ENCODE data around the gene NDFIP1. TPM values are rescaled to one million over a fixed set of nuclear protein-coding genes. Genes with fewer than 3 reads are reported as not detected.
"Not testable (repeated sequence)": the region's sequence is repeated elsewhere in the genome, so short reads cannot be mapped to it uniquely, and the experiment has no call there.

NDFIP1 gene
- total and polyA plus RNA-seq, 10 donors: 14.2 to 111 (median 72.6) TPM

GRCh38 chr5:142086229-142086628 is 22.4 kb upstream of the NDFIP1 start:
- Histone ChIP-seq H3K27me3 (replicated peaks in 1 of 7) (no peaks in the 10 kb centered on the region), H3K27ac (no peak overlapping the region), H3K9me3 (no peaks in the 10 kb centered on the region), H3K4me1 (no peaks in the 10 kb centered on the region), H3K4me3 (no peak overlapping the region), H3K36me3 (no peaks in the 10 kb centered on the region)
- DNase-seq: no peak
- TF ChIP-seq POLR2A (IDR thresholded peaks at IDR 0.05): no peak
- no peak for TF ChIP-seq POLR2AphosphoS5 (IDR thresholded peaks at IDR 0.05)
- no peak for TF ChIP-seq CTCF (IDR thresholded peaks at IDR 0.05 in 8 of 11, conservative IDR thresholded peaks at IDR 0.05 in 3 of 11)
- intact Hi-C loops (cut with DNase I; ENCODE audit: low total_unique reads): no loop called here

GRCh38 chr5:142086679-142087078 is 21.9 kb upstream of the NDFIP1 start:
- no peak for TF ChIP-seq POLR2AphosphoS5 (IDR thresholded peaks at IDR 0.05)
- no peak for TF ChIP-seq CTCF (IDR thresholded peaks at IDR 0.05 in 8 of 11, conservative IDR thresholded peaks at IDR 0.05 in 3 of 11)
- TF ChIP-seq POLR2A (IDR thresholded peaks at IDR 0.05): no peak
- no peak for DNase-seq
- intact Hi-C loops (cut with DNase I; ENCODE audit: low total_unique reads): no loop called here
- no peak overlapping the region for H3K4me3 ChIP-seq
- H3K36me3 ChIP-seq: no peaks in the 10 kb centered on the region
- H3K27ac ChIP-seq: no peak overlapping the region
- no peaks in the 10 kb centered on the region for H3K27me3 ChIP-seq (replicated peaks in 1 of 7)
- 61 to 94% (median 83%) methylated on average over 2 of the region's 2 CpGs for WGBS, 5 donors
- no peaks in the 10 kb centered on the region for H3K4me1 ChIP-seq
- no peaks in the 10 kb centered on the region for H3K9me3 ChIP-seq

- TF ChIP-seq CTCF (IDR thresholded peaks at IDR 0.05 in 8 of 11, conservative IDR thresholded peaks at IDR 0.05 in 3 of 11) (no peak), POLR2AphosphoS5 (IDR thresholded peaks at IDR 0.05) (no peak), POLR2A (IDR thresholded peaks at IDR 0.05) (no peak)
- intact Hi-C loops (cut with DNase I; ENCODE audit: low total_unique reads): no loop called here
- H3K4me1 ChIP-seq: no peaks in the 10 kb centered on the region
- no peaks in the 10 kb centered on the region for H3K36me3 ChIP-seq
- 75 to 91% (median 89%) methylated on average over 12 of the region's 12 CpGs for WGBS, 5 donors
- H3K9me3 ChIP-seq: no peaks in the 10 kb centered on the region
- no peak for DNase-seq
- H3K27ac ChIP-seq: no peak overlapping the region
- H3K27me3 ChIP-seq (replicated peaks in 1 of 7): no peaks in the 10 kb centered on the region
- H3K4me3 ChIP-seq: no peak overlapping the region
Measured at GRCh38 chr5:142087920-142088679, 20.5 kb upstream of the NDFIP1 start.

GRCh38 chr5:142088855-142089479 is 19.6 kb upstream of the NDFIP1 start:
- DNase-seq: not testable (repeated sequence)
- 68 to 82% (median 76%) methylated on average over 15 of the region's 15 CpGs for WGBS, 5 donors

More at GRCh38 chr5:142088855-142089479, 19.6 kb upstream of the NDFIP1 start:
- H3K27ac ChIP-seq; H3K4me1 ChIP-seq; H3K36me3 ChIP-seq; intact Hi-C loops (cut with DNase I; ENCODE audit: low total_unique reads); H3K27me3 ChIP-seq (replicated peaks in 1 of 7); H3K9me3 ChIP-seq; H3K4me3 ChIP-seq: not testable (repeated sequence)

Measured in spleen (tissue), 11 donors.